K562 (cell line): ENCODE data around the gene GON4L. TPM values are rescaled to one million over a fixed set of nuclear protein-coding genes. Genes with fewer than 3 reads are reported as not detected.

Experiments used
- BDP1 ChIP-seq: IDR thresholded peaks from 3 replicates; pipeline ENCODE4 v1.6.1; 2011; ENCODE audit not compliant: insufficient read length, insufficient read depth
- CCNT2 ChIP-seq: IDR thresholded peaks from 2 replicates; pipeline ENCODE4 v1.6.1; 2011; ENCODE audit warnings: borderline replicate concordance, low read depth, mild to moderate bottlenecking, moderate library complexity, mixed read lengths, low read length; ENCODE audit not compliant: insufficient read length; ENCODE audit errors: extremely low read depth
- CTBP1 ChIP-seq: fragments of 450-650 bp; IDR thresholded peaks from 2 replicates; pipeline ENCODE4 v1.6.1; 2016; ENCODE audit warnings: borderline replicate concordance
- E2F3 ChIP-seq: fragments of 250-450 bp; sonication (Bioruptor Pico); IDR thresholded peaks from 2 replicates; pipeline ENCODE4 v1.4.0; 2020; ENCODE audit warnings: mild to moderate bottlenecking
- ELF4 ChIP-seq: fragments of 450-650 bp; formaldehyde crosslinking; IDR thresholded peaks from 2 replicates; pipeline ENCODE4 v1.4.0; 2022; ENCODE audit warnings: missing genetic modification characterization
- HDGF ChIP-seq: fragments of 450-650 bp; IDR thresholded peaks from 2 replicates; pipeline ENCODE4 v1.6.1; 2016
- HOMEZ ChIP-seq: fragments of 250-450 bp; sonication (Bioruptor Pico); IDR thresholded peaks from 2 replicates; pipeline ENCODE4 v1.4.0; 2020; ENCODE audit warnings: mild to moderate bottlenecking, moderate library complexity
- MXI1 ChIP-seq: IDR thresholded peaks from 2 replicates; pipeline ENCODE4 v1.6.1; 2011; ENCODE audit warnings: low read depth, mild to moderate bottlenecking, improper control_type of control experiment, low read length
- NCOA1 ChIP-seq: fragments of 450-650 bp; IDR thresholded peaks from 2 replicates; pipeline ENCODE4 v1.6.1; 2016; ENCODE audit warnings: low read depth
- PCBP2 ChIP-seq: fragments of 200-400 bp; formaldehyde crosslinking; IDR thresholded peaks from 2 replicates; pipeline ENCODE4 v1.6.1; 2018; ENCODE audit warnings: low read length, low read depth, mild to moderate bottlenecking, moderate library complexity; ENCODE audit not compliant: poor library complexity, severe bottlenecking
- PRPF4 ChIP-seq: fragments of 200-400 bp; formaldehyde crosslinking; IDR thresholded peaks from one replicate; pipeline ENCODE4 v1.6.1; 2017; ENCODE audit warnings: low read length, low read depth, mild to moderate bottlenecking; ENCODE audit not compliant: insufficient read depth, poor library complexity, severe bottlenecking
- PURB ChIP-seq: sonication (generic); formaldehyde crosslinking; IDR thresholded peaks from 2 replicates; pipeline ENCODE4 v1.9.0; 2021; ENCODE audit warnings: low read depth, mild to moderate bottlenecking, missing genetic modification reagents
- SAP30 ChIP-seq: fragments of 200-600 bp; sonication (generic); IDR thresholded peaks from 2 replicates; pipeline ENCODE4 v1.6.1; 2012; ENCODE audit warnings: borderline replicate concordance, low read depth, mild to moderate bottlenecking, moderate library complexity, low read length, control low read depth, inconsistent platforms; ENCODE audit not compliant: insufficient read depth, poor library complexity, severe bottlenecking
- SOX6 ChIP-seq: fragments of 450-650 bp; IDR thresholded peaks from 2 replicates; pipeline ENCODE4 v1.6.1; 2014; ENCODE audit warnings: mild to moderate bottlenecking
- TARDBP ChIP-seq: fragments of 450-650 bp; IDR thresholded peaks from 2 replicates; pipeline ENCODE4 v1.6.1; 2016
- U2AF1 ChIP-seq: fragments of 200-400 bp; formaldehyde crosslinking; optimal IDR thresholded peaks from 2 replicates; pipeline ENCODE3; 2017; ENCODE audit warnings: mild to moderate bottlenecking, low read depth, low read length, moderate library complexity
- ZSCAN29 ChIP-seq: fragments of 450-650 bp; IDR thresholded peaks from 2 replicates; pipeline ENCODE4 v1.6.1; 2017
- polyA plus RNA-seq, 8 experiments: library from polyadenylated mRNA; depleted of rRNA in 4 of 8; stranded (reverse) in 5 of 8; unstranded in 3 of 8; fragments of >200 nt; fragmentation: Nextera tagmentation in 2 of 8; fragmentation: Illumina TruSeq in 1 of 8; extraction: Ambion mirVana in 2 of 8; extraction: Trizol in 1 of 8; gene quantifications; 2 replicates each; pipeline versions ENCODE4 v1.2.1 to v1.2.3, GENCODE V29; 2011 to 2014; ENCODE audit warnings: inconsistent platforms in 1 of 8, missing spikeins in 1 of 8
- total RNA-seq, 7 experiments: library from RNA; depleted of rRNA in 6 of 7; stranded (reverse); fragments of >200 nt in 6 of 7; fragmentation: Illumina TruSeq in 2 of 7; extraction: Trizol in 2 of 7; gene quantifications; 2 replicates each; pipeline versions ENCODE4 v1.2.1 to v1.2.3, GENCODE V29; 2011 to 2021; ENCODE audit warnings: low replicate concordance in 1 of 7
- TF ChIP-seq, protein P1 (sequence below): fragments of 450-650 bp; IDR thresholded peaks from 2 replicates; pipeline ENCODE4 v1.6.1; 2018; ENCODE audit not compliant: partially characterized antibody
- TF ChIP-seq, protein P2 (sequence below): fragments of 250-450 bp; sonication (Bioruptor Pico); IDR thresholded peaks from 2 replicates; pipeline ENCODE4 v1.4.0; 2020; ENCODE audit warnings: mild to moderate bottlenecking, moderate library complexity, borderline replicate concordance

Gene GON4L
- total and polyA plus RNA-seq, 9 of the 15 experiments (the other 6 are each of a cell fraction or from before 2014, with no cell fraction given), result 20.2 to 47.4 (median 33.6) TPM

- TF ChIP-seq HOMEZ (CRISPR knock-in tag) (no peak), U2AF1 (no peak), PURB (CRISPR knock-in tag) (no peak), MXI1 (peak; percentile 97), E2F3 (no peak), NCOA1 (no peak), HDGF (no peak), ELF4 (CRISPR knock-in tag) (no peak), CCNT2 (no peak), SAP30 (no peak), TARDBP (no peak), BDP1 (no peak), ZSCAN29 (no peak), CTBP1 (peak; percentile 40), SOX6 (no peak), PCBP2 (no peak), PRPF4 (no peak)
- TF ChIP-seq, protein P1, sequence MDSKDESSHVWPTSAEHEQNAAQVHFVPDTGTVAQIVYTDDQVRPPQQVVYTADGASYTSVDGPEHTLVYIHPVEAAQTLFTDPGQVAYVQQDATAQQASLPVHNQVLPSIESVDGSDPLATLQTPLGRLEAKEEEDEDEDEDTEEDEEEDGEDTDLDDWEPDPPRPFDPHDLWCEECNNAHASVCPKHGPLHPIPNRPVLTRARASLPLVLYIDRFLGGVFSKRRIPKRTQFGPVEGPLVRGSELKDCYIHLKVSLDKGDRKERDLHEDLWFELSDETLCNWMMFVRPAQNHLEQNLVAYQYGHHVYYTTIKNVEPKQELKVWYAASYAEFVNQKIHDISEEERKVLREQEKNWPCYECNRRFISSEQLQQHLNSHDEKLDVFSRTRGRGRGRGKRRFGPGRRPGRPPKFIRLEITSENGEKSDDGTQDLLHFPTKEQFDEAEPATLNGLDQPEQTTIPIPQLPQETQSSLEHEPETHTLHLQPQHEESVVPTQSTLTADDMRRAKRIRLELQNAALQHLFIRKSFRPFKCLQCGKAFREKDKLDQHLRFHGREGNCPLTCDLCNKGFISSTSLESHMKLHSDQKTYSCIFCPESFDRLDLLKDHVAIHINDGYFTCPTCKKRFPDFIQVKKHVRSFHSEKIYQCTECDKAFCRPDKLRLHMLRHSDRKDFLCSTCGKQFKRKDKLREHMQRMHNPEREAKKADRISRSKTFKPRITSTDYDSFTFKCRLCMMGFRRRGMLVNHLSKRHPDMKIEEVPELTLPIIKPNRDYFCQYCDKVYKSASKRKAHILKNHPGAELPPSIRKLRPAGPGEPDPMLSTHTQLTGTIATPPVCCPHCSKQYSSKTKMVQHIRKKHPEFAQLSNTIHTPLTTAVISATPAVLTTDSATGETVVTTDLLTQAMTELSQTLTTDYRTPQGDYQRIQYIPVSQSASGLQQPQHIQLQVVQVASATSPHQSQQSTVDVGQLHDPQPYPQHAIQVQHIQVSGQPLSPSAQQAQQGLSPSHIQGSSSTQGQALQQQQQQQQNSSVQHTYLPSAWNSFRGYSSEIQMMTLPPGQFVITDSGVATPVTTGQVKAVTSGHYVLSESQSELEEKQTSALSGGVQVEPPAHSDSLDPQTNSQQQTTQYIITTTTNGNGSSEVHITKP, result no peak
- TF ChIP-seq, protein P2, sequence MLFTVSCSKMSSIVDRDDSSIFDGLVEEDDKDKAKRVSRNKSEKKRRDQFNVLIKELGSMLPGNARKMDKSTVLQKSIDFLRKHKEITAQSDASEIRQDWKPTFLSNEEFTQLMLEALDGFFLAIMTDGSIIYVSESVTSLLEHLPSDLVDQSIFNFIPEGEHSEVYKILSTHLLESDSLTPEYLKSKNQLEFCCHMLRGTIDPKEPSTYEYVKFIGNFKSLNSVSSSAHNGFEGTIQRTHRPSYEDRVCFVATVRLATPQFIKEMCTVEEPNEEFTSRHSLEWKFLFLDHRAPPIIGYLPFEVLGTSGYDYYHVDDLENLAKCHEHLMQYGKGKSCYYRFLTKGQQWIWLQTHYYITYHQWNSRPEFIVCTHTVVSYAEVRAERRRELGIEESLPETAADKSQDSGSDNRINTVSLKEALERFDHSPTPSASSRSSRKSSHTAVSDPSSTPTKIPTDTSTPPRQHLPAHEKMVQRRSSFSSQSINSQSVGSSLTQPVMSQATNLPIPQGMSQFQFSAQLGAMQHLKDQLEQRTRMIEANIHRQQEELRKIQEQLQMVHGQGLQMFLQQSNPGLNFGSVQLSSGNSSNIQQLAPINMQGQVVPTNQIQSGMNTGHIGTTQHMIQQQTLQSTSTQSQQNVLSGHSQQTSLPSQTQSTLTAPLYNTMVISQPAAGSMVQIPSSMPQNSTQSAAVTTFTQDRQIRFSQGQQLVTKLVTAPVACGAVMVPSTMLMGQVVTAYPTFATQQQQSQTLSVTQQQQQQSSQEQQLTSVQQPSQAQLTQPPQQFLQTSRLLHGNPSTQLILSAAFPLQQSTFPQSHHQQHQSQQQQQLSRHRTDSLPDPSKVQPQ (CRISPR knock-in tag), result no peak
Measured at GRCh38 chr1:155834296-155834926, 22.6 kb downstream of the GON4L start (continued).
